HG02943 (cell line): ENCODE results near the gene DSCAML1.

Source experiments
- ATAC-seq: cut with Tn5 transposase; IDR thresholded peaks from one replicate; pipeline ENCODE4 v1.9.1; 2021; ENCODE audit warnings: mild to moderate bottlenecking, low read depth, moderate library complexity; ENCODE audit not compliant: unreplicated experiment

Gene DSCAML1

DNA sequence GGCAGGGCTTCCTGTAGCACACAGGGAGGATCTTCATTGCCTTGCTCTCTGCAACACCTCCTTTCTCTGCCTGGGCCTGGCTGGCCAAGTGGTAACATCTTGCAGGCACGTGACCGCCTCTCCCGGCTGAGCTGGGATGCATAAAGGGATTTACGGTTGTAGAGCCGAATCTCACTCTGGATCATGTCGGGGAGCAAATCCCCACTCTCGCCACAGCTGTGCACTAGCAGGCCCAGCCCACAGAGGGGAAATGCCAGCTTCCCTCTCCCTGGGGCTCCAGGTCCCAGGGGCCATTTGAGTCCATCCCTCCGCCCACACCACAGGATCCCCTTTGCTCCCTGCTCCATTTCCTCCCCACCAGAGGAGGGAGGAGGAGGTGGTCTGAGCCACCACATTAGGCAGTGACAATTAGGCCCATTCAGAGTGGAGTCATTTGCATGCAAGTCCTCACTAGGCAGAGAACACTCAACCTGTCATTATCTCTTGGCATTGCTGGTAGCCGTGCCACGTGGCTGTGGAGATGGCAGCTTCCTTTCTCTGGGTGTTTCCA, 196.7 kb downstream of the DSCAML1 start:
- no peak for ATAC-seq

DNA sequence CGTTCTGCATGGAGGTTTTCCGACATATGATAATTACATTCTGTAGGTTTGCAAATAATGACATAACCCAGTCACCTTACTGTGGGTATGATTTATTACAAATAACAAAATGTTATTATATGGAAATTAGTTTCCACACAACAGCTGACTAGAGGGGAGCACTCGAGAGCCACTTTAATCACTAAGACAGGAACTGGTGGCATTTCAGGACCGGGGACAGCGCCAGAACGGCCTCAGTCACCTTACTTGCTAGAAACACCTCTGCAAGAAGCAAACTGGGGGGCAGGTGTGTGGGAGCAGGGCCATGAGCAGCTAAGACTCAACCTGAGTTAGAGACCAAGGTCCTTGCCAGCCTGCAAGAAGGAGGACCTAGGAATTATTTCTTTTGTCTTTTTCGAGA, 199.9 kb downstream of the DSCAML1 start:
- no peak for ATAC-seq

DNA sequence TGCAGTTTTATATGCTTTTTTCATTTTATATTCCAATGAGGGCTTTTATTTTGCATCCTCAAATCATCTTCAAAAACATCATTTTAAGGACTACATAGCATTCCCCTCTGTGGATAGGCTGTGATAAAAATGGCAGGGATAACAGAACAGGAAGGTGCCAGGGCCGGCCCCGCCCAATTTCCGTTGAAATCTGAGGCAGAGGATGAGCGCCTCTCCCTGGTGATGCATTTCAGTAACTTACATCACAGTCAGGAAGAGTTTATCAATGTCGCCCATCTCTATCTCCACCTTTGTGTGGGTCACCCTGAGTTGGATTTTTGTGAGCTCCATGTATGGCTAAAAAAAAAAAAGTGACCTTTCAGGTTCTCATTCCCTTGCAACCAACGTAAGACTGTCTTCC, 201.6 kb downstream of the DSCAML1 start:
- ATAC-seq, result no peak

DNA sequence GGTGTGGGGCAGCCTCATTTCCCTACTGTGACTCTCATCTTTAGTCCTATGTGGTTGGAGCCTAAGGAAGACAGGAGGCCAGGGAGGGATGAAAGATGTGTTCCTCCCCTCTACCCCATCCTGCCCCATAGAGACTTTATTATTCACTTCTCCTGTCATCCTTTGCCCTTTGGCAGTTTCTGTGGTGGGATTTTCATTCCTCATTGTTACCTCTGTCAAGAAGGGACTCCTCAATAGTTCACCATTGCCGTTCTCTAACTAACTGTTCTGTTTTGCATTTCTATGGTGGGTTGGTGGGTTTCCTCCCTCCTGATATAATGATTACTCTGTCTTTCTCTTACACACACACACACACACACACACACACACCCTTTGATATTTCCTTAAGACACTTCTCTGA, 202.3 kb downstream of the DSCAML1 start:
- ATAC-seq, result no peak

DNA sequence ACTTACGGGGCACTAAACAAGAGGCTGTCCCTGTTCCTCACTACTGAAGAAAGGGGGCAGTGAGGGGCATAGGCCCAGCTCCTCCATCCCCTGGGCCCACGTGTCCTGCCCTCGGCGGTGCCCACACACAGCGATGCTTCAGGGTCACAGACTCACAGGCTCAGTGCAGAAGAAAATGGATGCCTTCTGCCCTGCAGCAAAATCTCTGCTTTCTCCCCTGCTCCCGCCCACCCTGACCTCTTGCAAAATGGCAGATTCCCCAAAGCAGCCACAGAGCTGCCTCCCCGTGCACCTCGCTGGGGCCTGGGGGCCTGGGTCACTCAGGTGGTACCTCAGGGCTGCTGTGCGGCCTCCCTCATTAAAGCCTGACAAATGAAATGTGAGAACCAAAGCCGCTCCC, 204.0 kb downstream of the DSCAML1 start:
- no peak for ATAC-seq

DNA sequence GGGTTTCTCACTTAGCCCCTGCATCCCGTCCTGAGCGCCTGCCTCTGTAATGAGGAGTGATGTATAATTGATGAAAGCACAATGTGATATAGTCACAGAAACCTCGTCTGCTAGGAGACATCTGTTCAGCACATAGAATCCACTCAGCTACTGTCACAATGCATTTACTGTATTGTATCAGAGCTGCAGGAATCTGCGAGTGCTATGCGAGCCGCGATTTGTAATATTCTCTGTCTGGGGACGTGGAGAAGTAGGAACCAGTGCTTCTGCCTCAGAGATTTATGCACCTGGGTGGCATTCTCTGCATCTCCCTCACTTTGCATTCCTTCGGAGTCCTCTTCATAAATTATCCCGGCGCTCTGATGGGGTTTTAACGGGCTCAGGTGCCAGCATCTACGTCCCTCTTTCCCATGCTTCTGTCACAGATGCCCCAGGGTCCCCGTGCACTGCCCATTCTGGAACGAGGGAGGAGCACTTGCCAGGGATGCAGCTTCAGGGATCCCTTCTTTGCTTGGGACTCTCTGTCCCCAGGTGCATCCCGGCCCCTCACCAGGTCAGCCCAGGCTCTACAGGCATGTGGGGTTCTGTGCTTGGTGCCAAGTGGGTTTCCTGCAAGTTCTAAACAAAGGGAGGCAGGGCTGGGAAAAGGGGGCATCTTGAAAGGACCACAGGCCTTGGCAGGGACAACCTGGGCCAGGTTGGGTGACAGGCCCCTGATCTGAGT, 205.5 kb downstream of the DSCAML1 start:
- no peak for ATAC-seq

DNA sequence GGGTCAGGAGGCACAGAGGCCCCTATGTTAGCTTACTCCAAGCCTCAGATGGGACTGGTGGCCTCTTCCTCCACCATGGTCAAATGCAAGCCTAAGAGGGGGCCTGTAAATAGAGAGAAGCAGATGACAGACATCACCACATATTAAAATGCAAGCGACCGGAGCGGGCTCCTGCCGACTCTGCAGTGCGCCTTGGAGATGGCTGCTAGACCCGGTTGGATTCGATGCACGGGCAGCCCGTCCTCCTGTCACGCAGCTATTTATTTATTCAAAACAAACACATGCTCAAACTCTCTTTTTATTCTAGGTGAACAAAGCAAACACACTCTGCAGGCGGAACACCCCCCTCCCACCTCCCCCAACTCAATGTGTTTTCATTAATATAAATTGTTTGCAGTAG, 208.0 kb downstream of the DSCAML1 start:
- no peak for ATAC-seq

DNA sequence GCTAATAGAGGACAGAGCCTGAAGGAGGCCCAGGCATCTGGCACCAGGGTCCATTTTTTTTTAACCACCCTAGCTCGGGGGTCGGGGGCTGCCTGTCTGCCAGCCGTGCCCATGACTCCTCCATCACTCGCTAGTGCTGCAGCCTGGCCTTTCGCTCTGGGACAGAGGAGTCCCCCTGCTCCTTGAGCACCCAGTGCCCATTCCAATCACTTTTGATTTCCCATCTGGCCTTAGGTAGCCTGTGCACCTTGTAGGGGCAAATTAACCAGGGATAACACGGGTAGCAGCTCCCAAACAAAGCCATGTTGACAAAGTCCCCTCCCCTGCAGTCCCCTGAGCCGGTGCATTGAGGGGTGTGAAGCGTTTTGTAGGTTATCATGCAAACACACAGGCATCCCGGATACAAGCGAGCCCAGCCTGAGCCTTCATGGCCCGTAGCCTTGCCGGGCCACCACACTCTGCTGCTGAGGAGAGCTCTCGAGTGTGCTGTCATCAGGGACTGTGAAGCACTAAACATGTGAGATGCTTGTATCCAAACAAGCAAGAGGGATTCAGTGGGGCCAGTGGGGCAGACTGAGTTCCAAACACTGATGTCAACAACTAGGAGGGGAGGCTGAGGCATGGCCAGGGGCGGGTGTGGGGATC, 208.7 kb downstream of the DSCAML1 start:
- ATAC-seq, result no peak

DNA sequence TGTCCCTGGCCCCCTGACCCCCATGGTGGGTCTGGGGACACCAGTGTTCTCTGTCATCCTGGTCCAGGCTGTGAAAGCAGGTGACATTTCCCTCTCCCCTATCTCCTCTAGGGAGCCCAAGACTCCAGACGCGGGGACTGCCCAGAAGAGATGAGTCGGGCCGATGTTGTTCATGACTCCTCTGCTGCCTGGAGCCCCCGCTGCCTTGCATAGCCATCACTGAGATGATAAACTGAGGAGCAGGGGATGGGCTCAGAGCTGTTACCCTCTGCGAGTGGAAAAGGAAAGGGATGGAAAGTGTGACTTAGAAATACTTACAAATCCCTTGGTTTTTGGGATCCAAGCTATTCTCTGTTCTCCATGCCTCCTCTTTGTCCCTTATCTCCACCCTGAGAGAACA, 209.6 kb downstream of the DSCAML1 start:
- ATAC-seq, result no peak

DNA sequence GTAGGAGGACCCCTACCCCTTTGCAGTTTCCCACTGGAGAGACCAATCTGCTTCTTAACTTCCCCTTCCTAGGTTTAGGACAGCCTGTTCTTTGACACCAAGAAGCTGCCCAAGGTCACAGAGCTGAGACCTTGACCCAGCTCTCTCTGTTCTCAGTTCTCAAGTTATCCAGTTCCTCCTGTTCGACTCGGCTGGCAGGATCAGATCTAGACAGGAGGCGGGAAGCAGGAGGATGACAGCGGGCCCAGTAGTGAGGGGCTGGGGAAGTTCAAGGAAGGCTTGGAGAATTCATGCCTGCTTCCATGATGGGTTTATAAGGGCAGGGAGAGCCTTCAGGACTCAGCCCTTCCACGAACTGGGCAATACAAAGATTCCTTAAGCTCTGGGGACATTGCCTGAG, 210.6 kb downstream of the DSCAML1 start:
- ATAC-seq, result no peak

DNA sequence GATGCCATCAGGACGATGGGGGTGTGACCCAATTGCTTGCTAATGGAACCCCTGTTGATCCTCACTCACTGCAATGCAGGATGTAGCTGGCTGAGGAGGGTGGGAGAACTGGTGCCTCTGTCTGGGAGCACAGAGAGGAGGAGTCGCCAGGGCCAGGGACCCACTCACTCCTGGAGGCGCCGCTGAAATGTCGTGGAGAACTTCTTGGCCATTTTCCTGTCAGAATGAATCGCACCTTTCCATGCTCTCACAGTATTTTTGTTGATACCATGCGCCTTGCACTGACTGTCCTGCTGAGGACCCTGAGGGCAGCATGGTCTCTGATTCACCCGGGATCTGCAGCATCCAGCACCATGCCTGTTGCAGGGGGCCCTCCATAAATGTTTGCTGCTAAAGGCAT, 211.4 kb downstream of the DSCAML1 start:
- no peak for ATAC-seq

DNA sequence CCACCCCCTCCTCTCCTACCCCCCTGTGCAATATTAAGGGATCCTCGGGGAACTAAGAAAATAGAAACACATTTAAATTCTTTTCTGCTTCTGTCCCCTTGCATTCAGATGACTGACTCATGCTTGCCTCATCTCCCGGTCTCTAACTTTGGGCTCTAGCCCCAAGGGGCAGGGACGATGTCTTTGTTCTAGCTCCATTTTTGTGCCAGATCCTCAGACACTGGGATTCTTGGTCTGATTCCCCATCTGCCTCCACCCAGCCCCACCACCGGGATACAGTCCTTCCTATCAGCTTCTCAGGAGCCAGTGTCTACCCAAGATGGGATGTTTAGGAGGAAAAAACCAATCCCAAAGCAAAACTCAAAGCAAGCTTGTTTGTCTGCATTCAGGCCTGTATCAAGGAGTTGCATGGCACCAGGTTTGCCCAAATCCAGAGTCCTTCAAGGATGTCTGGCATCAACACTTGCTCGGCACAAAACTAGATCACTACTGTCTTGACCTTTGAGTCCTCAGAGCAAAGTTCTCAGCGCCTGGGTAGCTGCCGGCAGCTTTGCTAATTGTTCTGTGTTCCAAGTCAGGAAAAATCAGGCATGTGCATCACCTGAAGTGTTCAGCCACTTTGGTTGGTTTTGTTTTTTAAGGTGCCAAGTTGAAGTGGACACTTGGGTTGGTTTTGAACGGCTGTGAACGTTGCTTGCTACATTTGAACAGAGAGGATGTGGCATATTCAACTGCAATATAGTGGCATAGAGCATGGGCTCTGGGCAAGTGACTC, 212.8 kb downstream of the DSCAML1 start:
- ATAC-seq, result no peak

DNA sequence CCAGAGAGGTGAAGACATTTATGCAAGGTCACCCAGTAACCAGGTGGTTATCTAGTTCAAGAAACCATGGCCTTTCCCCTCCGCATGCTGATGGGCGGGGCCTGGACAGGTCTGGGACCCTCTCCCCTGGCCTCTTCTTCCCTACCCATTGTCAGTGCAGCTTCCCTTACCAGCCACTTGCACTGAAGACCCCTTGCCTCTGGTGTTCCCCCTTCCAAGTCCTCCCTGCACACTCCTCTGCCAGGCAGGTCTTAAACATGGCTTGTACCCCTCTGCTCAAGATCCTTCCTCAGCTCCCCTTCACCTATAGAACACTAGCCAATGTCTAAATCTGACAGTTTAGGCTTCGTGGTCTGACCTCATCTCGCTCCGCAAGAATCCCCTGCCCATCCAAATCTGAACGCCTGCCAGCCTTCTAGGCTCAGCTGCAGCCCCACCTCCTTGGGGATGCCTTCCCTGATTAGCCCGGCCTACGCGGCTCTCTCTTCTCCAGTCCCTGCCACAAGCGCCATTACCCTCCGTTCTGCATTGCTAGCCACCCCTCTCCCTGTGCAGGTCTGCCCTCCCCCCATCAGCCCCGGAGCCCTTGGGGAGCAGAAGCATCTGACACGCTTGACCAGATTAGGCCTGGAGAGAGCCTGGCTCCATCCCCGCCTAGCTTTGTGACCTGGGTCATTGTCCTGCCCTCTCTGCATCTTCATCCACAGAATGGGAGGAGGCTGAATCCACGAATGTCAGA, 213.8 kb downstream of the DSCAML1 start:
- no peak for ATAC-seq

DNA sequence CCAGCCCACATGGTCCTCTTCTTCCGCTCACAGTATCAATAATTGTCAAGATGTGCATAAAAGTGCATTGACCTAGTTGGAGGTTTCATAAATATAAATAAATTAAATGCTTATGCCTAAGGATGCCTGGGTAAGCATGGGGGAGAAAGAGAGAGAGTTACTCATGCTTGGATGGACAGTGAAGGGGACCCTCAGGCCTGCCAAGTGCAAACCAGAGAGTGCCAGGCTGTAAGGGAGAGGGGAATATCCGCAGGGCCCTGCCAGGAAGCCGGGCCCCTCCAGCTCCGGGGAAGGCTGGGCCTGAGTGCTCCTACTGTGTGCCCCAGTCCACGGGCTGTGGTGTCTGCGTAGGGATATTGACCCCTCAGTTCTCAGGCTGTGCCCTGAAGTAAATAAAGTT, 214.6 kb downstream of the DSCAML1 start:
- ATAC-seq, result no peak

DNA sequence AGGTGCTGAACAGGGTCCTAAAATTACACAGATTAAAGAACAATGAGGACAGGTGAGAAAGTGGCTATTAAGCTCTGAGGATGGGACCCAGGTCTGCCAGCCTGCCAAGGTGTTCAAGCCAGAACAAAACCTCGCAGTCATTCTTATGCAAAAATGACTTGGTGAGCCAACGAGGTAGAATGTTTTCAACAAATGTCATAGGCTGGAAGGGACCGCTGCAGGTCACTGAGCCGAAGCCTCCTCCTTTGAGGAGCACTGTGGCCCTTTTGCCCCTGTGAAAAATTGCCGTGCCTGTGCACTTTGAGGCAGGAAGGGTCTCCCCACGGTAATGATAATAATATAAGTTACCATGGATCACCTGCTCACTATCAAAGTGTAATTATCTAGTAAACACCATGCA, 216.2 kb downstream of the DSCAML1 start:
- no peak for ATAC-seq

DNA sequence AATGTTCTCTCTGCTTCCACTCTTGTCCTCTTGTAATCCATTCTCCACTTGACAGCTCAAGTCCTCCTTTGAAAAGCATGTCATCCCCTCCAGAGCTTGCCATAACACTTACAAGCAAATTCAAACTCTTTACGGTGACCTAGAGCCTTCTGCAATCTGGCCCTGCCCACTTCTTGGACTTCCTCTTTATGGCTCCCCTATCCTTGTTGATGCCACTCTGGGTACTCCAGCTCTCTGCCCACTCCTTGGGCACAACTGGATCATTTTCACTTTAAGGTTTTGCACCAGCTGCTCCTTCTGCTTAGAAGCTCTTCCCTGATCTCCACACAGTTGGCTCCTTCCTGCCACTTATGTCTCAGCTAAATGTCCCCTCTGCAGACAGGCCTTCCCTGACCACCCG, 217.9 kb downstream of the DSCAML1 start:
- ATAC-seq, result no peak

DNA sequence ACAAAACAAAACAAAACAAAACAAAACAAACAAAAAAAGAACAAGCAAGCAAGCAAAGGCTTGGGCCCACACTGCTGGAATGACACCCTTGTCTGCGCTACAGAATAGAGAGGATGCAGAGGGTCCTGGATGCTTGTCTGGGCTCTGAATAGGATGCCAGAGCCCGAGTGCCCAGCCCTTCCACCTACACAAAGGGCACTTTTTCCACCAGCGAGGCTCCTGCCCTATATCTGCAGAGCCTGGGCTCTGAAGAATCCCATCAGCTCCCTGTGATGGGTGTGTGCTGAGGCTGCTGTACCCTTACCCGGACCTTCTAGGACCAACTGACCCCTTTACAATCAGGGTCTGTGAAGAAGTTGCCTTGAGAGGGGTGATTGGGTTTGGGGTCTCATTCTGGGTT, 221.2 kb downstream of the DSCAML1 start:
- no peak for ATAC-seq

DNA sequence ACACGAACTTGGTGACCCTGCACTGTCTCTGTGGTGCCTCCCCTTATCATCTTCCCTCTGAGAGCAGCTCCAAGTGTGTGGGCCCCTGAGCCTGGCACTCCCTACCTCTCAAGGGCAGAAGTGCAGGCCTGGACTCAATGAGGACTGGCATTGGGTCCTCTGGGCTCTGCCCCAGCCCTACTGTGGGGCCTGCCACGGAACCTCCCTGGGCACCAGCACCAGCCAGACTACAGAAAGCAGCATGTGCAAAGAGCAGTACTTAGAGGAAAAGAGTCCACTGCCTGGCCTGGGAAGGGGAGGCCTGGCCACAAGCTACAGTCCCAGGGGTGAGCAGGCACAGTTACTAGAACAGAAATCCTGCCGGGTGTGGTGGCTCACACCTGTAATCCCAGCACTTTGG, 222.5 kb downstream of the DSCAML1 start:
- no peak for ATAC-seq

DNA sequence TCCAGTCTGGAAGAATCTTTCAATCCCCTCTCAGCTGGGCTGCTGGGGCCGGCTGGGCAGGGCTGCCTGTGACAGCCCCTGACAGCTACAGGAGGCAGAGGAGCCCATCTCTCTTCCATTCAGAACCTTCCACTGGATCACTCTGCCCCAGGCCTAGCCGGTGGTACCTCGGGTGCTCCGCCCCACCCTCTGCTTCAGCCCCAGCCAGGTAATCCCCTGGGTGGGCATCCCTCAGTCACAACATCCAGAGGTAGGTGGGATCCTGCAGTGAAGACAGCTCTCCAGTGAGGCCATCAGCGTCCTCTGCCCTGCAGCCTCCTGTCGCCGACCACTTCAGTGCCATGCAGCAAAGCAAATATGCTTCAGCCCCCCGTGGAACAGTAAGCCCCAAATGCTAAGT, 223.7 kb downstream of the DSCAML1 start:
- no peak for ATAC-seq

DNA sequence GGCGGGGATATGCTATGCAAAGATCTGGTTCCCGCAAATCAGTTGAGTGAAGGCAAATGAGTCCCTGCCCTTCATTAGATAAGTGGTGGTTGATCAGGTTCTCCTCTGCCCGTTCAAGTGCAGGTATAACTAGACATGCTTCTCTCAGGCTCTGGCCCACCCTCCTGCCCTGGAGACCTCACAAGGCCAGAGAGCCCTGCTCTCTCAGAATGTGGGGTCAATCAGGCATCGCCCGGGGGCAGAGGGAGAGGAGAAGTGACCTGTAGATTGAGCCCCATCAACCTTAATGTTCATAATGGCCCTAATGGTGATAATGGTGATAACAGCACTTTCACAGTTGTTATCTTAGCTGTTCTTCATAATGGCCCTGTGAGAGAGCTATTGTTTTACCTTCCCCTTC, 224.3 kb downstream of the DSCAML1 start:
- ATAC-seq, result no peak

DNA sequence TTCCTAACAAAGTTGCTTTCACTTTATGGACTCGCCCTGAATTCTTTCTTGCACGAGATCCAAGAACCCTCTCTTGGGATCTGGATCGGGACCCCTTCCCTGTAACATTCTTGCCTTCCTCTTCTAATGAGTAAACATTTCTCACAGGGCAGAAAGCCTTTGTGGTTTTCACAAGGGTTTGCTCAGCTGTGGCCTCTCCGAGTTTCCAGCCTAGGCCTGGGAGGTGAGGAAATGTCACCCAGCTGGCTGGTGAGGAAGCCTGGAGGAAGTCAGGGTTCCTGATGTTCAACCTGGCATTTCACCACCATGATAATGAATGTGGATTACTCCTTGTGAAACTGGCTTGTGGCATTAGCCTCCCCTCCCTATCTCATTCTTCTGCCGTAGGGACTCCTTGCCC, 224.9 kb downstream of the DSCAML1 start:
- no peak for ATAC-seq
